ENCODE measurements around the gene FASN. TPM values are rescaled to one million over a fixed set of nuclear protein-coding genes. Genes with fewer than 3 reads are reported as not detected.

FASN gene
- total and polyA plus RNA-seq, 2 donors (not counting 1 experiment from before 2014, with no cell fraction given): 19.4 to 35.6 TPM

- Histone ChIP-seq H3K27ac (ENCODE audit: low read length in 2 of 2) (peak overlapping the region in 1 of 2 donors; percentile 30), H3K36me3 (replicated peaks in 1 of 2; ENCODE audit: control extremely low read depth in 1 of 2, control insufficient read depth in 1 of 2, extremely low read depth in 1 of 2, insufficient read depth in 2 of 2, low read length in 1 of 2) (peaks cover 0 to 23% of the 10 kb centered on the region in 2 experiments), H3K9ac (ENCODE audit: low read length) (peak overlapping the region; percentile 63), H3K4me2 (replicated peaks; ENCODE audit: low read depth, low read length, poor library complexity, severe bottlenecking) (peak overlapping the region; percentile 90), H3K9me3 (ENCODE audit: control extremely low read depth in 1 of 3, control insufficient read depth in 2 of 3, insufficient read depth in 1 of 3, low read length in 2 of 3) (no peaks in the 10 kb centered on the region), H3K27me3 (replicated peaks in 1 of 4; ENCODE audit: control extremely low read depth in 1 of 4, control insufficient read depth in 3 of 4, insufficient read depth in 4 of 4, low read length in 3 of 4) (no peaks in the 10 kb centered on the region), H4K20me1 (ENCODE audit: control insufficient read depth, insufficient read depth, low read length, poor library complexity, severe bottlenecking) (peaks cover 19% of the 10 kb centered on the region), H3K4me1 (ENCODE audit: control insufficient read depth in 2 of 2, insufficient read depth in 2 of 2, low read length in 2 of 2) (peaks cover 20 to 34% of the 10 kb centered on the region in 2 donors), H3K79me2 (ENCODE audit: control insufficient read depth, insufficient read depth, low read length) (peaks cover 29% of the 10 kb centered on the region), H3K4me3 (ENCODE audit: control extremely low read depth in 1 of 5, extremely low read depth in 1 of 5, insufficient read depth in 1 of 5, low read depth in 2 of 5, low read length in 4 of 5) (peak overlapping the region in 4 of 5 experiments; percentile 43 to 63 (median 58)), H2AFZ (ENCODE audit: insufficient read depth, low read depth, low read length, poor library complexity, severe bottlenecking) (peak overlapping the region; percentile 66)
- intact Hi-C loops (cut with micrococcal nuclease): loop anchor here (1.0 to 2.0 kb wide), 4 partner anchors 14 to 47 kb away; partner anchors contain the start of genes CENPX, DCXR, FASN and LRRC45
- peak overlapping the region; percentile 84 for H3K4me3 Mint-ChIP-seq
- 21% methylated on average over 79 of the region's 79 CpGs for WGBS (ENCODE audit: insufficient coverage)
- TF ChIP-seq EZH2 (IDR thresholded peaks at IDR 0.05; ENCODE audit: borderline replicate concordance, insufficient read depth, low read depth, low read length, poor library complexity, severe bottlenecking): no peak
- TF ChIP-seq, protein P1, sequence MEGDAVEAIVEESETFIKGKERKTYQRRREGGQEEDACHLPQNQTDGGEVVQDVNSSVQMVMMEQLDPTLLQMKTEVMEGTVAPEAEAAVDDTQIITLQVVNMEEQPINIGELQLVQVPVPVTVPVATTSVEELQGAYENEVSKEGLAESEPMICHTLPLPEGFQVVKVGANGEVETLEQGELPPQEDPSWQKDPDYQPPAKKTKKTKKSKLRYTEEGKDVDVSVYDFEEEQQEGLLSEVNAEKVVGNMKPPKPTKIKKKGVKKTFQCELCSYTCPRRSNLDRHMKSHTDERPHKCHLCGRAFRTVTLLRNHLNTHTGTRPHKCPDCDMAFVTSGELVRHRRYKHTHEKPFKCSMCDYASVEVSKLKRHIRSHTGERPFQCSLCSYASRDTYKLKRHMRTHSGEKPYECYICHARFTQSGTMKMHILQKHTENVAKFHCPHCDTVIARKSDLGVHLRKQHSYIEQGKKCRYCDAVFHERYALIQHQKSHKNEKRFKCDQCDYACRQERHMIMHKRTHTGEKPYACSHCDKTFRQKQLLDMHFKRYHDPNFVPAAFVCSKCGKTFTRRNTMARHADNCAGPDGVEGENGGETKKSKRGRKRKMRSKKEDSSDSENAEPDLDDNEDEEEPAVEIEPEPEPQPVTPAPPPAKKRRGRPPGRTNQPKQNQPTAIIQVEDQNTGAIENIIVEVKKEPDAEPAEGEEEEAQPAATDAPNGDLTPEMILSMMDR (IDR thresholded peaks at IDR 0.05): no peak
- no peaks in the 10 kb centered on the region for H3K27me3 Mint-ChIP-seq
- peaks cover 14% of the 10 kb centered on the region for H3K4me1 Mint-ChIP-seq
- DNase-seq: no peak
- CTCF ChIA-PET: interaction anchor here (0.7 to 1.7 kb wide), 2 partner anchors 13 to 31 kb away, joined by 3 to 6 read pairs; partner anchors contain the start of gene DCXR
- H3K27ac Mint-ChIP-seq: peak overlapping the region; percentile 86
- POLR2A ChIA-PET: interaction anchor here (0.8 to 1.9 kb wide), 2 partner anchors 18 to 48 kb away, joined by 3 to 5 read pairs; partner anchors contain the start of gene FASN
- H3K9me3 Mint-ChIP-seq (ENCODE audit: insufficient read depth): no peaks in the 10 kb centered on the region
- peak; percentile 26 for ATAC-seq (ENCODE audit: low read depth)
Observed at GRCh38 chr17:82050761-82051641, 47.0 kb downstream of the FASN start.

Measured in B cell (primary cell).